IMR-90 (cell line): ENCODE data around the gene ANGPT4. TPM values are rescaled to one million over a fixed set of nuclear protein-coding genes. Genes with fewer than 3 reads are reported as not detected.
A peak's percentile ranks its signal among the peaks of the same experiment; 100 is the strongest.

ENCODE experiments used
- ATAC-seq: fragments of 200-7000 bp; cut with Tn5 transposase; 2 replicates; pipeline ENCODE4 v1.9.1; 2020; ENCODE audit warnings: low read depth, mild to moderate bottlenecking, moderate library complexity
- BruUV-seq: library from RNA; stranded (reverse); fragments of 400-500 nt; replicated peaks from 2 replicates; lab custom pipeline; 2021; lab: Mats Ljungman, UMichigan
- CTCF ChIA-PET: fragments of 300-600 bp; formaldehyde crosslinking; extraction: SDS; loops from one replicate; lab custom pipeline; 2021; ENCODE audit warnings: antibody characterized with exemption; lab: Yijun Ruan, JAX
- POLR2A ChIA-PET: fragments of 300-600 bp; sonication (Branson Sonifier 250); formaldehyde crosslinking; loops from one replicate; lab custom pipeline; 2022; ENCODE audit warnings: antibody characterized with exemption; ENCODE audit not compliant: unreplicated experiment; lab: Charles Lee
- DNase-seq: peaks from one replicate; pipeline ENCODE4 v3.0.0; 2013
- H2AFZ ChIP-seq: replicated peaks from 2 replicates; pipeline ENCODE3; 2013; ENCODE audit warnings: low read length, mild to moderate bottlenecking; ENCODE audit not compliant: poor library complexity
- H2AK5ac ChIP-seq: 2 replicates; pipeline ENCODE4 v1.6.1; 2013; ENCODE audit warnings: low read depth, low read length, inconsistent platforms
- H2AK9ac ChIP-seq: replicated peaks from 2 replicates; pipeline ENCODE3; 2013; ENCODE audit warnings: mild to moderate bottlenecking, low read depth, low read length, moderate library complexity; ENCODE audit not compliant: poor library complexity
- H2BK120ac ChIP-seq: 2 replicates; pipeline ENCODE4 v1.6.1; 2013; ENCODE audit warnings: low read depth, low read length, inconsistent platforms
- H2BK15ac ChIP-seq: 3 replicates; pipeline ENCODE4 v1.6.1; 2013; ENCODE audit warnings: low read depth, low read length, inconsistent platforms
- H2BK20ac ChIP-seq: 2 replicates; pipeline ENCODE4 v1.6.1; 2013; ENCODE audit warnings: low read depth, mild to moderate bottlenecking, inconsistent platforms, low read length, moderate library complexity
- H2BK5ac ChIP-seq: 2 replicates; pipeline ENCODE4 v1.6.1; 2013; ENCODE audit warnings: mild to moderate bottlenecking, low read depth, low read length, inconsistent platforms; ENCODE audit not compliant: poor library complexity, severe bottlenecking
- H3K14ac ChIP-seq: replicated peaks from 2 replicates; pipeline ENCODE4 v1.6.1; 2013; ENCODE audit warnings: low read depth, low read length, inconsistent platforms
- H3K18ac ChIP-seq: 2 replicates; pipeline ENCODE4 v1.6.1; 2013; ENCODE audit warnings: low read depth, low read length, control low read depth
- H3K23ac ChIP-seq: 2 replicates; pipeline ENCODE4 v1.6.1; 2013; ENCODE audit warnings: low read depth, low read length, inconsistent platforms
- H3K27ac ChIP-seq: 2 replicates; pipeline ENCODE4 v1.5.1; 2013; ENCODE audit warnings: mild to moderate bottlenecking, control low read depth, low read length; ENCODE audit not compliant: insufficient read depth
- H3K27me3 ChIP-seq: 2 replicates; pipeline ENCODE4 v1.6.1; 2013; ENCODE audit warnings: low read length; ENCODE audit not compliant: control insufficient read depth, insufficient read depth
- H3K36me3 ChIP-seq: 2 replicates; pipeline ENCODE4 v1.6.1; 2013; ENCODE audit warnings: low read length, mixed read lengths; ENCODE audit not compliant: control insufficient read depth, insufficient read depth
- H3K4ac ChIP-seq: 2 replicates; pipeline ENCODE4 v1.6.1; 2013; ENCODE audit warnings: low read depth, low read length, inconsistent platforms
- H3K4me1 ChIP-seq: 2 replicates; pipeline ENCODE4 v1.6.1; 2013; ENCODE audit warnings: low read length, mixed read lengths; ENCODE audit not compliant: control insufficient read depth, insufficient read depth
- H3K4me2 ChIP-seq: 2 replicates; pipeline ENCODE4 v1.6.1; 2013; ENCODE audit warnings: low read depth, mild to moderate bottlenecking, control low read depth, low read length, moderate library complexity
- H3K4me3 ChIP-seq: 2 replicates; pipeline ENCODE4 v1.5.1; 2013; ENCODE audit warnings: low read depth, mild to moderate bottlenecking, control low read depth, low read length, moderate library complexity; ENCODE audit not compliant: insufficient read depth
- H3K56ac ChIP-seq: 2 replicates; pipeline ENCODE4 v1.6.1; 2013; ENCODE audit warnings: low read length, inconsistent platforms; ENCODE audit not compliant: insufficient read depth; ENCODE audit errors: extremely low read depth
- H3K79me1 ChIP-seq, 2 experiments: 2 replicates each; pipeline ENCODE4 v1.6.1; 2013; ENCODE audit warnings: low read length in 2 of 2, inconsistent platforms in 1 of 2, low read depth in 1 of 2
- H3K9ac ChIP-seq: 2 replicates; pipeline ENCODE4 v1.6.1; 2013; ENCODE audit warnings: low read depth, low read length, control low read depth
- H3K9me1 ChIP-seq: 2 replicates; pipeline ENCODE4 v1.6.1; 2013; ENCODE audit warnings: low read length, inconsistent platforms; ENCODE audit not compliant: insufficient read depth
- H3K9me3 ChIP-seq: 2 replicates; pipeline ENCODE4 v1.6.1; 2013; ENCODE audit warnings: low read length; ENCODE audit not compliant: control insufficient read depth, insufficient read depth
- H4K20me1 ChIP-seq: 2 replicates; pipeline ENCODE4 v1.6.1; 2013; ENCODE audit warnings: low read length, inconsistent platforms; ENCODE audit not compliant: insufficient read depth
- H4K5ac ChIP-seq: 2 replicates; pipeline ENCODE4 v1.6.1; 2013; ENCODE audit warnings: mild to moderate bottlenecking, low read depth, low read length, control low read depth
- H4K8ac ChIP-seq, 2 experiments: 2 replicates each; pipeline ENCODE4 v1.6.1; 2013; ENCODE audit warnings: low read depth in 2 of 2, low read length in 2 of 2, control low read depth in 1 of 2, inconsistent platforms in 1 of 2
- H4K91ac ChIP-seq: 2 replicates; pipeline ENCODE4 v1.6.1; 2013; ENCODE audit warnings: low read depth, low read length, inconsistent platforms; ENCODE audit not compliant: insufficient read depth
- BHLHE40 ChIP-seq: fragments of 150-350 bp; IDR thresholded peaks from 2 replicates; pipeline ENCODE4 v1.6.1; 2016; ENCODE audit warnings: mild to moderate bottlenecking, low read depth, low read length
- RFX5 ChIP-seq: IDR thresholded peaks from 2 replicates; pipeline ENCODE4 v1.8.0; 2012; ENCODE audit warnings: low read depth, mild to moderate bottlenecking, low read length, moderate library complexity
- WGBS, 2 experiments: methylation state at CpG; one replicate each; pipeline versions ENCODE4 v1.1.5 to v1.1.7; 2013; ENCODE audit warnings: missing lambda C conversion rate in 2 of 2; ENCODE audit not compliant: insufficient read length in 1 of 2; ENCODE audit errors: extremely low coverage in 2 of 2; 5-methylcytosine and 5-hydroxymethylcytosine counted together
- dilution Hi-C: fragments of 300-500 bp; cut with HindIII; formaldehyde crosslinking; loops from one replicate; pipeline ENCODE4 v1.14.3; 2018; ENCODE audit warnings: low sequenced_read_pairs; ENCODE audit not compliant: unreplicated experiment
- in situ Hi-C: fragments of 300-500 bp; cut with MboI; formaldehyde crosslinking; loops from 3 replicates; pipeline ENCODE4 v1.14.3; 2019; ENCODE audit warnings: low sequenced_read_pairs, inconsistent platforms, mixed read lengths
- intact Hi-C: fragments of 100-400 bp; cut with micrococcal nuclease; formaldehyde crosslinking; loops from 2 replicates; pipeline ENCODE4 v1.10.0; 2022
- polyA plus RNA-seq, 3 experiments: library from polyadenylated mRNA; depleted of rRNA; stranded (reverse); fragments of >200 nt; gene quantifications; 2 replicates each; pipeline ENCODE4 v1.2.3, GENCODE V29; 2012; ENCODE audit warnings: low replicate concordance in 1 of 3
- total RNA-seq: library from RNA; depleted of rRNA; stranded (reverse); fragments of >200 nt; gene quantifications from 2 replicates; pipeline ENCODE4 v1.2.3, GENCODE V29; 2012

The ANGPT4 gene
- total and polyA plus RNA-seq, 2 of the 4 experiments (the other 2 are of a cell fraction) = not detected

DNA sequence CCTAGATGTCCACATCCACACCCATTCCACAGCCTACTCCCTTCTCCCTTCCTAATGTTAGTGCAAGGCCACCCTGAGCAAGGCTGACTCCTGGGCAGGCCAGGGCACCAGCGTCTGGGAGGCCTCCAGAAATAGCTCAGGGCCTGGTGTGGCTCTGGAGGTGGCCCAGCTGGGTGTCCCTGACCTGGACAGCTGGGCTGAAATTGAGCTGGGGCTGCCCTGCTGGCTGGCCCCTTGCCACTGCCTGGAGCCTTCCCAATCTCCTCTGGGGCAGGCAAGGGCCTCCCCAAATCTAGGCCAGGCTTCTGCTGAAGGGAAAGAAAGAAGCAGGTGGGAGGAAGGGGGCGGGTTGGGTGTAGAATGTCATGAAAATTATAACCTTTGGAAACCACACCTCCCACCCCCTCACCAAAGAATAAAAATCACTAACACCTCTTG, 80.5 kb downstream of the ANGPT4 start:
- Histone ChIP-seq H3K14ac (no peak overlapping the region; the same call in 1 of the 2 replicates), H4K20me1 (no peaks in the 10 kb centered on the region), H3K4ac (no peak overlapping the region), H4K8ac (no peak overlapping the region), H4K5ac (no peak overlapping the region), H3K56ac (no peak overlapping the region), H2BK20ac (no peak overlapping the region), H4K91ac (no peak overlapping the region), H2BK15ac (no peak overlapping the region), H2AFZ (no peak overlapping the region), H2AK5ac (no peak overlapping the region), H3K4me3 (no peak overlapping the region), H3K36me3 (no peaks in the 10 kb centered on the region), H3K9me1 (peaks cover 13% of the 10 kb centered on the region; the same call in 1 of the 2 replicates), H2AK9ac (peak overlapping the region; percentile 57), H3K23ac (peak overlapping the region; percentile 42; the same call in 1 of the 2 replicates), H3K79me1 (peaks cover 22 to 43% of the 10 kb centered on the region in 2 experiments), H3K4me1 (peaks cover 6% of the 10 kb centered on the region; the same call in 1 of the 2 replicates), H3K27ac (no peak overlapping the region), H3K9me3 (no peaks in the 10 kb centered on the region), H3K18ac (no peak overlapping the region), H3K4me2 (no peak overlapping the region), H2BK5ac (no peak overlapping the region), H3K9ac (no peak overlapping the region), H2BK120ac (no peak overlapping the region), H3K27me3 (no peaks in the 10 kb centered on the region)
- ATAC-seq (no peak), DNase-seq (no peak)
- no TSS peak for BruUV-seq
- intact Hi-C loops (no loop called here), in situ Hi-C loops (no loop called here), dilution Hi-C loops (no loop called here)
- CTCF ChIA-PET = no interaction called here
- no peak for TF ChIP-seq RFX5
- TF ChIP-seq BHLHE40 = no peak
- POLR2A ChIA-PET = interaction anchor here (0.6 kb wide), 1 partner anchor 111 kb away, joined by 4 read pairs; no protein-coding TSS in a partner anchor
- WGBS, 2 experiments = no CpG with 5 or more reads among the region's 2 CpGs
